ENCODE data around the gene ABAT.

The ABAT gene

GRCh38 chr16:8669481-8669880 is 4.9 kb upstream of the ABAT start:
- CTCF ChIA-PET = no interaction called here
- POLR2A ChIA-PET = no interaction called here
- DNase-seq (ENCODE audit: extremely low spot score) = no peak
- no peak for TF ChIP-seq FOXA1 (IDR thresholded peaks at IDR 0.05)
- TF ChIP-seq FOXM1 (IDR thresholded peaks at IDR 0.05; ENCODE audit: borderline replicate concordance) = no peak
- TF ChIP-seq PKNOX1 (IDR thresholded peaks at IDR 0.05) = no peak
- no peak for TF ChIP-seq TARDBP (IDR thresholded peaks at IDR 0.05)
- no peak for TF ChIP-seq BHLHE40 (IDR thresholded peaks at IDR 0.05; ENCODE audit: borderline replicate concordance)
- no peak for TF ChIP-seq ZNF384 (IDR thresholded peaks at IDR 0.05)
- no peak for TF ChIP-seq ELF4 (IDR thresholded peaks at IDR 0.05)
- no peak for TF ChIP-seq SP1 (IDR thresholded peaks at IDR 0.05)
- no peak for TF ChIP-seq NFRKB (IDR thresholded peaks at IDR 0.05)
- no peak for TF ChIP-seq ARNT (IDR thresholded peaks at IDR 0.05)

- ChIA-PET POLR2A (no interaction called here), CTCF (no interaction called here)
- no peak for DNase-seq (ENCODE audit: extremely low spot score)
- no peak for TF ChIP-seq LEF1 (IDR thresholded peaks at IDR 0.05; ENCODE audit: borderline replicate concordance)
- no peak for TF ChIP-seq FOXK2 (IDR thresholded peaks at IDR 0.05)
- TF ChIP-seq L3MBTL2 (conservative IDR thresholded peaks at IDR 0.05) = no peak
- no peak for TF ChIP-seq TARDBP (IDR thresholded peaks at IDR 0.05)
- no peak for TF ChIP-seq SUZ12 (IDR thresholded peaks at IDR 0.05)
- no peak for TF ChIP-seq FOXM1 (IDR thresholded peaks at IDR 0.05; ENCODE audit: borderline replicate concordance)
- TF ChIP-seq ARNT (IDR thresholded peaks at IDR 0.05) = no peak
- TF ChIP-seq CTBP1 (IDR thresholded peaks at IDR 0.05; ENCODE audit: borderline replicate concordance) = no peak
- TF ChIP-seq BHLHE40 (IDR thresholded peaks at IDR 0.05; ENCODE audit: borderline replicate concordance) = no peak
- no peak for TF ChIP-seq PKNOX1 (IDR thresholded peaks at IDR 0.05)
- TF ChIP-seq FOXA1 (IDR thresholded peaks at IDR 0.05) = no peak
- TF ChIP-seq SP1 (IDR thresholded peaks at IDR 0.05) = no peak
These were observed 4.3 kb upstream of the ABAT start for GRCh38 chr16:8670014-8670560.

GRCh38 chr16:8673611-8674412 is 605 bp upstream of the ABAT start:
- POLR2A ChIA-PET = interaction anchor here (3.3 kb wide), 1 partner anchor 195 kb away, joined by 9 read pairs; the partner anchor contains the start of gene CARHSP1
- TF ChIP-seq ARNT (IDR thresholded peaks at IDR 0.05) = no peak
- TF ChIP-seq SUZ12 (IDR thresholded peaks at IDR 0.05) = no peak
- TF ChIP-seq BHLHE40 (IDR thresholded peaks at IDR 0.05; ENCODE audit: borderline replicate concordance) = no peak
- TF ChIP-seq CTBP1 (IDR thresholded peaks at IDR 0.05; ENCODE audit: borderline replicate concordance) = no peak
- CTCF ChIA-PET = no interaction called here
- no peak for DNase-seq (ENCODE audit: extremely low spot score)

DNA sequence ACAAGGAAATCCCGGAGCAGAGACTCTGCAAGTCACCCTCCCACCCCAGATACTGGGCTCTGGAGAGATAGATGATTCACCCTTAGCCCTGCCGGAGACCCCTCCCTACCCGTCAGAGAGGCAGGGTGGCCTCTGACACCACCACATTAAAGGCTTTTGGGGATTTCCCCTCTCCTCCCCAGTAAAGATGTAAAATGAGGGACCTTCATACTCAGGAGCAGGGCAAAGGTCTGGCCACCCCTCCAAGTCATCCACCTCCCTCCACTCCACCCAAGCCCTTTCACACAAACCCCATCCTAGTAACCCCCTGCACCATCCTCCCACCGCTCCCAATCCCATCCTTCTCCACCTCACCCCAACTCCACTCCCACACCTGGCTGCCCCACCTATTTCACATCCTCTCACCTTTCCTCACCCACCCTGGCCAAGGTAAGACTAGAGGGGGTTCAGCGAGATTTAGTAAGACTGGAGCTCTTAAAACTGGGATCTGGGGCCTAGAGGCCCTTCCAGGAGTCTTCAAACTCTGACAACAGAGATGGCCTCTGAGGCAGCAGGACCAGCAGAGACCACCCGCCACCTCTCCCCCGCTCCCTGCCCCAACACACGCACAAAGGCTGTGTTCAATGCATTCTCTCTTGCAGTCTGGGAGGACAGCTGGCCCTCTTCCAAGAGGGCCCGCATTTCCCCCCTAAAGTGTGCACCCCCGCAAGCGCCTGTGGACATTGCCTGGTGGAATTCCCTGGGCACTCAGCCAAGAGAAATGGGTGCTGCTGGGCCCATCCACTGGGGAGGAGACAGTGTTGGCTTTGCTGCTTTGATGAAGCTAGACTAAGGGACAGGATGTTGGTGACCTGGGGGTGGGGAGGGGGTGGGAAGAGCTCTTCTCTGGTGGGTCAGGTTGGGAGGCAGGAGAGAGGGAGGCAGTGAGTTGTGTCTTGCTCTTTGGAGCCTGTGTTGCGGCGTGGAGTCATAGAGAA is 1.1 kb downstream of the ABAT start:
- ChIA-PET POLR2A (interaction anchor here (3.3 kb wide), 1 partner anchor 193 kb away, joined by 9 read pairs; the partner anchor contains the start of gene CARHSP1), CTCF (interaction anchor here (0.7 kb wide), 1 partner anchor 697 kb away, joined by 3 read pairs; no protein-coding TSS in a partner anchor)
- DNase-seq (ENCODE audit: extremely low spot score) = no peak
- no peak for TF ChIP-seq TARDBP (IDR thresholded peaks at IDR 0.05)
- TF ChIP-seq L3MBTL2 (conservative IDR thresholded peaks at IDR 0.05) = no peak

DNA sequence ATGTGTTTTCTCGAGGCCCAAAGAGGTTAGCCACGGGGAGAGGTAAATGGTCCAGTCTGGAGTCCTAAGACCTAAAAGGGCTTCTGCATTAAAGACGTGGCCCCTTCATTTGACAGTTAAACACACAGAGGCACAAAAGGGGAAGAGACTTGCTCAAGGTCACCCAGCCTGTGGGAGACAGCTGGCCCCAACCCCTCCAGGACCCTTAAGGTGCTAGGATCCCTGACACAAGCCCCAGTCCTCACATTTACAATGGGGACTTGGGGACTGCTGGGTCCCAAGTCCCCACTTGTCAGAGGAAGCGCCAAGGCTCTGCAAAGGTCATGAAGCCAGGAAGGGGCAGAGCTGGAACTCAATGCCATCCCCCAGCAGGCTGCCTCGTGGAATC is 1.7 kb downstream of the ABAT start:
- ChIA-PET CTCF (interaction anchor here (0.7 kb wide), 1 partner anchor 696 kb away, joined by 3 read pairs; no protein-coding TSS in a partner anchor), POLR2A (interaction anchor here (3.3 kb wide), 1 partner anchor 193 kb away, joined by 9 read pairs; the partner anchor contains the start of gene CARHSP1)
- TF ChIP-seq LEF1 (IDR thresholded peaks at IDR 0.05; ENCODE audit: borderline replicate concordance) (no peak), SUZ12 (IDR thresholded peaks at IDR 0.05) (no peak), HDGF (IDR thresholded peaks at IDR 0.05; ENCODE audit: borderline replicate concordance) (no peak), ELF4 (IDR thresholded peaks at IDR 0.05) (no peak), FOXM1 (IDR thresholded peaks at IDR 0.05; ENCODE audit: borderline replicate concordance) (no peak), ARNT (IDR thresholded peaks at IDR 0.05) (no peak), CTBP1 (IDR thresholded peaks at IDR 0.05; ENCODE audit: borderline replicate concordance) (no peak), SP1 (IDR thresholded peaks at IDR 0.05) (no peak), TARDBP (IDR thresholded peaks at IDR 0.05) (no peak), ZNF384 (IDR thresholded peaks at IDR 0.05) (no peak), PKNOX1 (IDR thresholded peaks at IDR 0.05) (no peak), FOXA1 (IDR thresholded peaks at IDR 0.05) (no peak)
- no peak for DNase-seq (ENCODE audit: extremely low spot score)

Data from HEK293T (cell line).